ENCODE results near the gene FBXL16.
A peak's percentile ranks its signal among the peaks of the same experiment; 100 is the strongest.

Gene FBXL16

GRCh38 chr16:734981-735881 is 29.6 kb upstream of the FBXL16 start:
- no peak for DNase-seq

- DNase-seq: no peak
Measured at GRCh38 chr16:734208-734980, 28.8 kb upstream of the FBXL16 start.

- DNase-seq: no peak
Measured at GRCh38 chr16:733382-734207, 28.0 kb upstream of the FBXL16 start.

- DNase-seq: no peak
Measured at GRCh38 chr16:732936-733335, 27.3 kb upstream of the FBXL16 start.

- no peak for DNase-seq
Measured at GRCh38 chr16:732332-732731, 26.7 kb upstream of the FBXL16 start.

GRCh38 chr16:730666-731509 is 25.3 kb upstream of the FBXL16 start:
- no peak for DNase-seq

- no peak for DNase-seq
Measured at GRCh38 chr16:729768-730665, 24.4 kb upstream of the FBXL16 start.

- DNase-seq: no peak
Measured at GRCh38 chr16:728890-729744, 23.5 kb upstream of the FBXL16 start.

GRCh38 chr16:728131-728889 is 22.7 kb upstream of the FBXL16 start:
- peak; percentile 66 for DNase-seq

GRCh38 chr16:727291-727977 is 21.8 kb upstream of the FBXL16 start:
- DNase-seq: no peak

- no peak for DNase-seq
Measured at GRCh38 chr16:726438-727290, 21.1 kb upstream of the FBXL16 start, which contains the start of the genes CCDC78 and HAGHL. TSS of gene CCDC78 (minus strand) at chr16:726443. CDS start at chr16:726367, 76 bp downstream. TSS of gene HAGHL (plus strand) at chr16:727106. CDS start at chr16:727510, 404 bp downstream.

- no peak for DNase-seq
Measured at GRCh38 chr16:726188-726437, 20.5 kb upstream of the FBXL16 start.

- no peak for DNase-seq
Measured at GRCh38 chr16:725463-726187, 20.0 kb upstream of the FBXL16 start.

- no peak for DNase-seq
Measured at GRCh38 chr16:725041-725376, 19.4 kb upstream of the FBXL16 start.

- no peak for DNase-seq
Measured at GRCh38 chr16:724188-725040, 18.8 kb upstream of the FBXL16 start.

- no peak for DNase-seq
Measured at GRCh38 chr16:723695-724094, 18.1 kb upstream of the FBXL16 start.
